HepG2 (cell line): Measurements from ENCODE around the gene POGK.

Experiments used
- CEBPB ChIP-seq: IDR thresholded peaks from 2 replicates; pipeline ENCODE4 v1.6.1; 2011; ENCODE audit warnings: low read depth, low read length, improper control_type of control experiment, borderline replicate concordance
- EZH2 ChIP-seq: conservative IDR thresholded peaks from 2 replicates; pipeline ENCODE4 v1.6.1; 2012; ENCODE audit warnings: mild to moderate bottlenecking, low read depth, low read length, moderate library complexity
- POLR2A ChIP-seq, 2 experiments: IDR thresholded peaks; 2 replicates each; pipeline ENCODE4 v1.6.1; 2011; ENCODE audit warnings: low read depth in 2 of 2, low read length in 2 of 2, mild to moderate bottlenecking in 1 of 2, moderate library complexity in 1 of 2; ENCODE audit not compliant: insufficient read depth in 1 of 2
- TARDBP ChIP-seq: sonication (generic); formaldehyde crosslinking; IDR thresholded peaks from 2 replicates; pipeline ENCODE4 v1.8.0; 2022; ENCODE audit warnings: mild to moderate bottlenecking, missing genetic modification reagents
- U2AF2 ChIP-seq: fragments of 200-400 bp; formaldehyde crosslinking; IDR thresholded peaks from 2 replicates; pipeline ENCODE4 v1.6.1; 2017; ENCODE audit warnings: low read depth, mild to moderate bottlenecking, low read length
- TF ChIP-seq, protein P1 (sequence below): sonication (generic); formaldehyde crosslinking; conservative IDR thresholded peaks from 2 replicates; pipeline ENCODE4 v1.4.0; 2020; ENCODE audit warnings: missing genetic modification reagents
- TF ChIP-seq, protein P2 (sequence below): sonication (generic); formaldehyde crosslinking; IDR thresholded peaks from 2 replicates; pipeline ENCODE4 v1.5.0; 2020; ENCODE audit warnings: mild to moderate bottlenecking, missing genetic modification reagents, borderline replicate concordance
- TF ChIP-seq, protein P3 (sequence below): IDR thresholded peaks from 2 replicates; pipeline ENCODE4 v1.6.1; 2012; ENCODE audit warnings: inconsistent platforms

DNA sequence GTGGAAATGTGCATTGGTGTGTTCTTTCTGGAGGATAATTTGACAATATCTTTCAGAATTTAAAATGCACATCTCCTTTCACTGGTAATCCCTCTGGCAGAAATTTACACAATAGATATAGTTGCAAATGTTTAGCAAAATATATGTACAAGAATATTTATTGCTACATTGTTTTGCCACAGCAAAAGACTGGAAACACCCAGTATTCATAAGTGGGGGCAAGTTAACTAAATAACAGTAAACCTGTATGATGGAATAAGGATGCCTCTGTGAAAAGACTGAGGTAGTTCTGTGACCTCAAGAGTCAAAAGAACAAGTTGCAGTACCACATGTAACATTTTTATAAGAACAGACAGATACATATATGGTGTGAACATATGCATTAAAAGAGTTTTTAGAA lies 50.5 kb downstream of the POGK start:
- TF ChIP-seq, protein P1, sequence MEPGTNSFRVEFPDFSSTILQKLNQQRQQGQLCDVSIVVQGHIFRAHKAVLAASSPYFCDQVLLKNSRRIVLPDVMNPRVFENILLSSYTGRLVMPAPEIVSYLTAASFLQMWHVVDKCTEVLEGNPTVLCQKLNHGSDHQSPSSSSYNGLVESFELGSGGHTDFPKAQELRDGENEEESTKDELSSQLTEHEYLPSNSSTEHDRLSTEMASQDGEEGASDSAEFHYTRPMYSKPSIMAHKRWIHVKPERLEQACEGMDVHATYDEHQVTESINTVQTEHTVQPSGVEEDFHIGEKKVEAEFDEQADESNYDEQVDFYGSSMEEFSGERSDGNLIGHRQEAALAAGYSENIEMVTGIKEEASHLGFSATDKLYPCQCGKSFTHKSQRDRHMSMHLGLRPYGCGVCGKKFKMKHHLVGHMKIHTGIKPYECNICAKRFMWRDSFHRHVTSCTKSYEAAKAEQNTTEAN (CRISPR knock-in tag): no peak
- TF ChIP-seq, protein P2, sequence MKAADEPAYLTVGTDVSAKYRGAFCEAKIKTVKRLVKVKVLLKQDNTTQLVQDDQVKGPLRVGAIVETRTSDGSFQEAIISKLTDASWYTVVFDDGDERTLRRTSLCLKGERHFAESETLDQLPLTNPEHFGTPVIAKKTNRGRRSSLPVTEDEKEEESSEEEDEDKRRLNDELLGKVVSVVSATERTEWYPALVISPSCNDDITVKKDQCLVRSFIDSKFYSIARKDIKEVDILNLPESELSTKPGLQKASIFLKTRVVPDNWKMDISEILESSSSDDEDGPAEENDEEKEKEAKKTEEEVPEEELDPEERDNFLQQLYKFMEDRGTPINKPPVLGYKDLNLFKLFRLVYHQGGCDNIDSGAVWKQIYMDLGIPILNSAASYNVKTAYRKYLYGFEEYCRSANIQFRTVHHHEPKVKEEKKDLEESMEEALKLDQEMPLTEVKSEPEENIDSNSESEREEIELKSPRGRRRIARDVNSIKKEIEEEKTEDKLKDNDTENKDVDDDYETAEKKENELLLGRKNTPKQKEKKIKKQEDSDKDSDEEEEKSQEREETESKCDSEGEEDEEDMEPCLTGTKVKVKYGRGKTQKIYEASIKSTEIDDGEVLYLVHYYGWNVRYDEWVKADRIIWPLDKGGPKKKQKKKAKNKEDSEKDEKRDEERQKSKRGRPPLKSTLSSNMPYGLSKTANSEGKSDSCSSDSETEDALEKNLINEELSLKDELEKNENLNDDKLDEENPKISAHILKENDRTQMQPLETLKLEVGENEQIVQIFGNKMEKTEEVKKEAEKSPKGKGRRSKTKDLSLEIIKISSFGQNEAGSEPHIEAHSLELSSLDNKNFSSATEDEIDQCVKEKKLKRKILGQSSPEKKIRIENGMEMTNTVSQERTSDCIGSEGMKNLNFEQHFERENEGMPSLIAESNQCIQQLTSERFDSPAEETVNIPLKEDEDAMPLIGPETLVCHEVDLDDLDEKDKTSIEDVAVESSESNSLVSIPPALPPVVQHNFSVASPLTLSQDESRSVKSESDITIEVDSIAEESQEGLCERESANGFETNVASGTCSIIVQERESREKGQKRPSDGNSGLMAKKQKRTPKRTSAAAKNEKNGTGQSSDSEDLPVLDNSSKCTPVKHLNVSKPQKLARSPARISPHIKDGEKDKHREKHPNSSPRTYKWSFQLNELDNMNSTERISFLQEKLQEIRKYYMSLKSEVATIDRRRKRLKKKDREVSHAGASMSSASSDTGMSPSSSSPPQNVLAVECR (CRISPR knock-in tag): no peak
- TF ChIP-seq EZH2: no peak
- TF ChIP-seq CEBPB: no peak
- TF ChIP-seq TARDBP (CRISPR knock-in tag): no peak
- no peak for TF ChIP-seq U2AF2
- TF ChIP-seq POLR2A (IDR thresholded peaks at IDR 0.05; ENCODE audit: insufficient read depth in 1 of 2, low read depth in 2 of 2, low read length in 2 of 2): no peak
- TF ChIP-seq, protein P3, sequence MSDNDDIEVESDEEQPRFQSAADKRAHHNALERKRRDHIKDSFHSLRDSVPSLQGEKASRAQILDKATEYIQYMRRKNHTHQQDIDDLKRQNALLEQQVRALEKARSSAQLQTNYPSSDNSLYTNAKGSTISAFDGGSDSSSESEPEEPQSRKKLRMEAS: no peak
